Keratinocyte (primary cell): ENCODE results near the gene TMEM254.

ENCODE experiments used
- CTCF ChIP-seq, 3 experiments: IDR thresholded peaks in 1 of 3; conservative IDR thresholded peaks in 1 of 3; optimal IDR thresholded peaks in 1 of 3; 2 replicates in 2 of 3; 3 replicates in 1 of 3; pipeline versions ENCODE3 to v1.5.1; 2011; ENCODE audit warnings: low read length in 3 of 3, mild to moderate bottlenecking in 3 of 3, moderate library complexity in 2 of 3, control low read depth in 1 of 3, inconsistent platforms in 1 of 3; ENCODE audit not compliant: insufficient read depth in 2 of 3; ENCODE audit errors: extremely low read depth in 1 of 3
- EZH2 ChIP-seq: IDR thresholded peaks from one replicate; pipeline ENCODE4 v1.6.1; 2012; ENCODE audit warnings: inconsistent platforms, mild to moderate bottlenecking, low read length, moderate library complexity

- TF ChIP-seq CTCF (optimal IDR thresholded peaks at IDR 0.05 in 1 of 3, IDR thresholded peaks at IDR 0.05 in 1 of 3, conservative IDR thresholded peaks at IDR 0.05 in 1 of 3; ENCODE audit: extremely low read depth in 1 of 3, insufficient read depth in 2 of 3, low read length in 3 of 3) (no peak), EZH2 (no peak)
Observed at GRCh38 chr10:80110986-80111385, 32.5 kb downstream of the TMEM254 start.
